IPS-NIHi7 (cell line): Measurements from ENCODE around the gene LENG1.

Experiments
- DNase-seq: peaks from one replicate; pipeline ENCODE4 v3.0.0; 2012; ENCODE audit warnings: mixed read lengths; ENCODE audit errors: extremely low spot score

LENG1 gene

GRCh38 chr19:54109651-54110050 lies 49.9 kb downstream of the LENG1 start:
- DNase-seq, result no peak

DNA sequence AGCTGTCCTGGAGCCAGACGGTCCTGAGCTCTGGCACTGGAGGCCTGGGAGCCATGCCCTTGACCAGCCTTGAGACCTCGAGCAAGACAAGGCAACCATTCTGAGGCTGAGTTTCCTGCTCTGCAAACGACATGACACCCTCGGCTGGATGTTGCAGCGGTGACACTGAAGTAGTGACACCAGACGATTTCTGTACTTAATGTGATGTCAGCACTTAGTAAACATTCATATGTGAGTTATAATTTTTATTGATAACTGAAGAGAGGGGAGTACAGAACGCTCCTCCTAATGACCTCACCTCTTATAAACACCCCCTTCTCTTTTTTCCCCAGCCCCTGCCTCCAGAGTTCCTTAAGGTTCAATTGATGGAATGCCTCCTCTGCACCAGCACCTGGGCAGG lies 51.0 kb downstream of the LENG1 start:
- no peak for DNase-seq

DNA sequence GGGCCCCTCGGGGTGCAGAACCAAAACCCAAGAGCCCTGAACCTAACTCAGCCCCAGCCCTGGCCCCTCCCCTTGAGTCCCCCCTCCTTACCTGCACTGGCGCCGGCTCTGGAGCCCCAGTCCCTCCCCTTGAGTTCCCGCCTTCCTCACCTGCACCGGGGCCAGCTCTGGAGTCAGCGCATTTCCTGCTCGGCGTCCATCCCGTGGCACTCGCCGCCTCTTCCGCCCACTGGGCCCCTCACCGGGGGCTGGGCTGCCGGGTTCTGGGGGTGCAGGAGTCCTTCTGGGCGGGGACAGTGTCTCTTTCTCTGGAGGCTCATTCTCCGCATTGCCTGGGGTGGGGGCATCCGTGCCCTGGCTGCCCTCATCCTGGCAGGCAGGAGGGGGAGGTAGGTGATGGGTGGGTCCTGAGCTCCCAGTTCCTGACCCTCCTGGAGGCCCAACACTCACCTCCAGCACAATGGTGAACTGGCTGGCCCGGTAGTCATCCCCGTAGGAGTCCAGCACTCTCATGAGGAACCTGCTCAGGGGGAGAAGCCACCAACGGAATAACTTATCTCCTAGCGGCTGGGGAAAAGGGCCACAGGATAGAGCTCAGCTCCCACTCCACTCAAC lies 51.5 kb downstream of the LENG1 start:
- DNase-seq, result no peak

DNA sequence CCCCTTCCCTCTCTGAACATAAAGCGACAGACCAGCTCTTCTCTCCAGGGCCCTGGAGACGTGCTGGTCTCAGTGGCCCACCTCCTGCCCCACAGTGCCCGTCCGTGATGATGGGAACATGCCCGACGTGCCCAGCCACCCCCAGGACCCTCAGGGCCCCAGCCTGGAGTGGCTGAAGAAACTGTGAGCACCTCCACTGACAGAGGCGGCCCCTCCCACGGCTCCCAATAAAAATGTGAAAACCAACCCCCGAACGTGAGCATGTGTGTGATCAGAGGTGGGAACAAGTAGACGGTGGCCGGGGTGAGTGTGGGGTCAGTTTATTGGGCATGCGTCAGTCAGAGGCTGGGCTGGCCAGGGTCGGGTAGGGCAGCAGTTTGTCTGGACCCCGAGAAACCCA lies 52.8 kb downstream of the LENG1 start:
- DNase-seq, result no peak

- no peak for DNase-seq
Observed at GRCh38 chr19:54105796-54106195, 53.7 kb downstream of the LENG1 start.
